Measurements from ENCODE around the gene GFER.

DNA sequence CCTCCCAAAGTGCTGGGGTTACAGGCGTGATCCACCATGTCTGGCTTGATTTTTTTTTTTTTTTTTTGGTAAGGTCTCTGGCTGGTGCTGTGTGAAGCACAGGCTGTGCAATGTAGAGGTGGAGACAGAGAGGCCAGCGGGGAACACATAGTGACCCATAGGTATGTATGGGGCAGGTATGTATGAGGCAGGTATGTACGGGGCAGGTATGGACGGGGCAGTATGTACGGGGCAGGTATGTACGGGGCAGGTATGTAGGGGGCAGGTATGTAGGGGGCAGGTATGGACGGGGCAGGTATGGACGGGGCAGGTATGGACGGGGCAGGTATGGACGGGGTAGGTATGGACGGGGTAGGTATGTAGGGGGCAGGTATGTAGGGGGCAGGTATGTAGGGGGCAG is 34.5 kb upstream of the GFER start:
- TF ChIP-seq, protein P1, sequence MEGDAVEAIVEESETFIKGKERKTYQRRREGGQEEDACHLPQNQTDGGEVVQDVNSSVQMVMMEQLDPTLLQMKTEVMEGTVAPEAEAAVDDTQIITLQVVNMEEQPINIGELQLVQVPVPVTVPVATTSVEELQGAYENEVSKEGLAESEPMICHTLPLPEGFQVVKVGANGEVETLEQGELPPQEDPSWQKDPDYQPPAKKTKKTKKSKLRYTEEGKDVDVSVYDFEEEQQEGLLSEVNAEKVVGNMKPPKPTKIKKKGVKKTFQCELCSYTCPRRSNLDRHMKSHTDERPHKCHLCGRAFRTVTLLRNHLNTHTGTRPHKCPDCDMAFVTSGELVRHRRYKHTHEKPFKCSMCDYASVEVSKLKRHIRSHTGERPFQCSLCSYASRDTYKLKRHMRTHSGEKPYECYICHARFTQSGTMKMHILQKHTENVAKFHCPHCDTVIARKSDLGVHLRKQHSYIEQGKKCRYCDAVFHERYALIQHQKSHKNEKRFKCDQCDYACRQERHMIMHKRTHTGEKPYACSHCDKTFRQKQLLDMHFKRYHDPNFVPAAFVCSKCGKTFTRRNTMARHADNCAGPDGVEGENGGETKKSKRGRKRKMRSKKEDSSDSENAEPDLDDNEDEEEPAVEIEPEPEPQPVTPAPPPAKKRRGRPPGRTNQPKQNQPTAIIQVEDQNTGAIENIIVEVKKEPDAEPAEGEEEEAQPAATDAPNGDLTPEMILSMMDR (IDR thresholded peaks at IDR 0.05) = no peak
- no peak for TF ChIP-seq POLR2A (IDR thresholded peaks at IDR 0.05)
- TF ChIP-seq EP300 (IDR thresholded peaks at IDR 0.05) = no peak

Measured in tibial nerve (tissue), 4 donors.